Omental fat pad (tissue), 4 donors: Measurements from ENCODE around the gene LYRM7. TPM values are rescaled to one million over a fixed set of nuclear protein-coding genes. Genes with fewer than 3 reads are reported as not detected.
"Not testable (repeated sequence)": the region's sequence is repeated elsewhere in the genome, so short reads cannot be mapped to it uniquely, and the experiment has no call there.

Experiments
- ATAC-seq: fragments of 150-250 bp; one replicate; pipeline ENCODE4 v1.9.1; 2016; ENCODE audit warnings: mild to moderate bottlenecking, moderate library complexity; ENCODE audit not compliant: low FRiP score
- DNase-seq: peaks from one replicate; pipeline ENCODE4 v3.0.0-alpha.2; 2019; ENCODE audit warnings: low spot score
- total RNA-seq, 4 donors: library from RNA; depleted of rRNA; stranded (reverse); fragments of >200 nt; gene quantifications; one replicate each; pipeline ENCODE4 v1.1.0, GENCODE V29; 2016
- TF ChIP-seq, protein P1 (sequence below), 3 donors: fragments of 450-650 bp; IDR thresholded peaks; one replicate each; pipeline ENCODE4 v1.5.1; 2016 to 2017; ENCODE audit warnings: antibody characterized with exemption in 3 of 3, mild to moderate bottlenecking in 3 of 3, moderate library complexity in 2 of 3

Gene LYRM7
- total RNA-seq, 4 donors from 2014 or later: 4.4 to 11.9 (median 9.5) TPM

DNA sequence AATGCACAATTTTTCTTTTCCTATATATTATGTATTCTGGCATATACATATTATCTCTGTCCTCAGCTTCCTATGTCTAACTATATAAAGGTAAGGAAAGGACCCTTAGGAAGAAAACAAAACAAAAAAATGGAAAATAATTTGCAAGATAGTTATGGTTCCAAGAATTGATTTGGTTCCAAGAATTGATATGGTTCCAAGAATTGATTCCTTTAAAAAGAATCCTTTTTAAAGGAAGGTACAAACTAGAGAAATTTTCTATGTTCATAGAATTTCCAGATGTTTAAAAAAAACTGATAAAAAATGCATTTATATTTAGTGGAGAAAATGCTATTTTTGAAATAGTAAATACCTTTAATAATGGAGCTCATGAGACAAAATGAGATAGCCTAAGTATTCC is 12.1 kb downstream of the LYRM7 start:
- ATAC-seq (no peak), DNase-seq (no peak)
- TF ChIP-seq, protein P1, sequence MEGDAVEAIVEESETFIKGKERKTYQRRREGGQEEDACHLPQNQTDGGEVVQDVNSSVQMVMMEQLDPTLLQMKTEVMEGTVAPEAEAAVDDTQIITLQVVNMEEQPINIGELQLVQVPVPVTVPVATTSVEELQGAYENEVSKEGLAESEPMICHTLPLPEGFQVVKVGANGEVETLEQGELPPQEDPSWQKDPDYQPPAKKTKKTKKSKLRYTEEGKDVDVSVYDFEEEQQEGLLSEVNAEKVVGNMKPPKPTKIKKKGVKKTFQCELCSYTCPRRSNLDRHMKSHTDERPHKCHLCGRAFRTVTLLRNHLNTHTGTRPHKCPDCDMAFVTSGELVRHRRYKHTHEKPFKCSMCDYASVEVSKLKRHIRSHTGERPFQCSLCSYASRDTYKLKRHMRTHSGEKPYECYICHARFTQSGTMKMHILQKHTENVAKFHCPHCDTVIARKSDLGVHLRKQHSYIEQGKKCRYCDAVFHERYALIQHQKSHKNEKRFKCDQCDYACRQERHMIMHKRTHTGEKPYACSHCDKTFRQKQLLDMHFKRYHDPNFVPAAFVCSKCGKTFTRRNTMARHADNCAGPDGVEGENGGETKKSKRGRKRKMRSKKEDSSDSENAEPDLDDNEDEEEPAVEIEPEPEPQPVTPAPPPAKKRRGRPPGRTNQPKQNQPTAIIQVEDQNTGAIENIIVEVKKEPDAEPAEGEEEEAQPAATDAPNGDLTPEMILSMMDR (IDR thresholded peaks at IDR 0.05): no peak

DNA sequence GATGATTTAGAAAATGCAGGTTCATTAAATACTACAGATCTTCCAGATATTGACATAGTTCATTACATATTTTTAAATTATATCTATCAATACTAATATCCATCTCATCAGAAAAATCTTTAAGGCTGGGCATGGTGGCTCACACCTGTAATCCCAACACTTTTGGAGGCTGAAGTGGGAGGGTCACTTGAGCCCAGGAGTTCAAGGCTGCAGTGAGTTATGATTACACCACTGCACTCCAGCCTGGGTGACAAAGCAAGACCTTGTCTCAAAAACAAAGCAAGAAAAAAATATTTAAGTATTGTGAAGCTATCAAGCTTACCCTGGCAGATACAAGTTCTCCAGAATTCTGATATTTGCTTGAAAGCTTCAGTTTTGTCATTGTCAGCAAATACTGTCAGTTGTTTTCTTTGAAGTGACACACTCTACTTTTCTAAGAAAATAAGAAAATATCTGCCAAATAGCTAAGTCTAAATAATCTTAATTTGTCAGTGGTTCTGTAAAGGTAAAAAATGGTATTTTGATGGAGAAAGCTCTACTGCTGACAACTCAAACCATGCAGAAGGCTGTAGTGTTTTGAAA is 14.9 kb downstream of the LYRM7 start:
- DNase-seq (no peak), ATAC-seq (no peak)
- TF ChIP-seq, protein P1 (IDR thresholded peaks at IDR 0.05): no peak

DNA sequence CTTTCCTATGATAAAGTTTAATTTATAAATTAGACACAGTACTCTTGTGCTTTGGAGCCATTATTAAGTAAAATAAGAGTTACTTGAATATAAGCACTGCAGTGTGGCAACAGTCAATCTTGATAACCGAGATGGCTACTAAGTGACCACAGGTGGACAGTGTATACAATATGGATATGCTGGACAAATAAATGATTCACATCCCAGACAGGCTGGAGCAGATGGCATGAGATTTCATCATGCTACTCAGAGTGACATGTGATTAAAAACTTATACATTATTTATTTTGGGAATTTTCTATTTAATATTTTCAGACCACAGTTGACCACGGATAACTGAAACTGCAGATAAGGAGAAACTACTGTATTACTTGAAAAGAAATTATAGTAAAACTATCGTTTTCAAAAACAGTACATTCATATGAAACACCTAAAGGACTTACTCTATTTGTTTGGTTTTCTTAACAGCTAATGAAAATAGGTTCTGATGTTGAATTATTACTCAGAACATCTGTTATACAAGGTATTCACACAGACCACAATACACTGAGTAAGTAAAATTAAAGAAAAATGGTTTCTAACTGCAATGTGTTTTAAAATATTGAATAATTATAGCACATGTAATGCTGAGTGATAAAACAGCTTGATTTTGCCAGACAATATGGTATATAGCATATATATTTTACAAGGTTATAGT is 16.0 kb downstream of the LYRM7 start:
- DNase-seq (no peak), ATAC-seq (no peak)
- TF ChIP-seq, protein P1 (IDR thresholded peaks at IDR 0.05): no peak

DNA sequence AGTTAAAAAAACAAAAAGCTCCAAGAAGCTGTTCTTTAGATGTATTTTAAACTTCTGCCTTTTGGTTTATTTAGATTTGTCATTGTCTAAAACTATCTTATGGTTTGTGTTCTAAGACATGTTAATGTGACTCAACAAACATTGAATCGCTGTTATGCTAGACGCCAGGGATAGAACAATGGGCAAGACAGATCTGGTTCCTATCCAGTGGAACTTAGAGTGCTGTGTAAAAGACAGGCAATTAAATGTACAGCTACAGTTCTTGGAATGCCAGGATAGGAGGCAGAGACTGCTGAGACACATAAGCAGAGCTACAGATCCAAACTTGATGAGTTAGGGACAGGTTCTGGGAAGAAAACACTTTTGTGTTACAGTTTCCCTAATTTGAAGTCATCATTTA is 22.4 kb downstream of the LYRM7 start:
- DNase-seq (no peak), ATAC-seq (no peak)
- TF ChIP-seq, protein P1 (IDR thresholded peaks at IDR 0.05): no peak

DNA sequence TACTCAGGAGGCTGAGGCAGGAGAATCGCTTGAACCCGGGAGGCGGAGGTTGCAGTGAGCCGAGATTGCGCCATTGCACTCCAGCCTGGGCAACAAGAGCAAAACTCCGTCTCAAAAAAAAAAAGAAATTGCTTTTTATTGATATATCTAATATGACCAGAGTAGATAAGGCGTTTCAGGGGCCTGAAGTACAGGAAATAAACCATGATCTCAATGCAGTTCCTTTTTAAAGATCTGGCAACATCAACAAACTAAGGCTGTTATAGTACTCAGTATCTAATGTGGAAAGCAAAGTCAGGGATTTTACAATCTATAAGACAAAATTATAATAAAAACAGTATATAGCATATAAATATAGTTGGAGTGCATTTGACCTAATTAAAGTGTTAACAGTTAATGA is 23.2 kb downstream of the LYRM7 start:
- not testable (repeated sequence) for ATAC-seq, DNase-seq

DNA sequence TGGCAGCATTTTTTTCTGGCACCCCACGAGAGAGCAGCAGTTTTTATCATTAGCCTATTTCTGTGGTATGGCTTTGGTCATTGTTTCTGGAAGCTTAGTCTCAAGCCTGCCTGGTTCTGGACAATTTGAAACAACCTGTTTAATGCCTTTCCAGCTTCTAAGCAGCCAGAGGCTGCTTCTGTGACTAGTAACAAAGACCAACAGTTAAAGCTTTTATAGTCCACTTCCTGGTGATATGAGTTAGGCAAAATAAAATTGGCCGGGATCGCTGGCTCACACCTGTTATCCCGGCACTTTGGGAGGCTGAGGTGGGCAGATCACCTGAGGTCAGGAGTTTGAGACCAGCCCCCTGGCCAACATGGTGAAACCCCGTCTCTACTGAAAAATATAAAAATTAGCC is 24.0 kb downstream of the LYRM7 start:
- no peak for ATAC-seq
- DNase-seq: no peak
- TF ChIP-seq, protein P1 (IDR thresholded peaks at IDR 0.05): no peak

DNA sequence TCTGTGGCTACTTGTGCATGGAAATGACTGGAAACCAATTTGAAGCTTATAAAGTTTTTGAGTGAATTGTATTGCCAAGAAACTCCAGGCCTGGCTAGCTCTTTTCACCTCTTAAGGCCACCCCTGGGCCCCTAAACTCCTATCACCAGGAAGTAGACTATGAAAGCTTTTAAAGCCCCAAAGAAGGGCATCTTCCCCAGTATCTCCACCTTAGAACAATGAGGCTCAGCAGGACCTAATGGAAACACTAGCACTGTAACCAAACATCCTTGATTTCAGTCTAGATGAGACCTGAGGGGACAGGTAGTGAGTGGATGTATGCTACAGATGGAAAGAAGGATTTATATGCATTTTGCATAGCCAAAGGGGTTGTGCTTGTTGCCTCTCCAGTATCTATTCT is 25.0 kb downstream of the LYRM7 start:
- TF ChIP-seq, protein P1 (IDR thresholded peaks at IDR 0.05): no peak
- DNase-seq (no peak), ATAC-seq (no peak)
